ENCODE data around the gene FBXW8.

DNA sequence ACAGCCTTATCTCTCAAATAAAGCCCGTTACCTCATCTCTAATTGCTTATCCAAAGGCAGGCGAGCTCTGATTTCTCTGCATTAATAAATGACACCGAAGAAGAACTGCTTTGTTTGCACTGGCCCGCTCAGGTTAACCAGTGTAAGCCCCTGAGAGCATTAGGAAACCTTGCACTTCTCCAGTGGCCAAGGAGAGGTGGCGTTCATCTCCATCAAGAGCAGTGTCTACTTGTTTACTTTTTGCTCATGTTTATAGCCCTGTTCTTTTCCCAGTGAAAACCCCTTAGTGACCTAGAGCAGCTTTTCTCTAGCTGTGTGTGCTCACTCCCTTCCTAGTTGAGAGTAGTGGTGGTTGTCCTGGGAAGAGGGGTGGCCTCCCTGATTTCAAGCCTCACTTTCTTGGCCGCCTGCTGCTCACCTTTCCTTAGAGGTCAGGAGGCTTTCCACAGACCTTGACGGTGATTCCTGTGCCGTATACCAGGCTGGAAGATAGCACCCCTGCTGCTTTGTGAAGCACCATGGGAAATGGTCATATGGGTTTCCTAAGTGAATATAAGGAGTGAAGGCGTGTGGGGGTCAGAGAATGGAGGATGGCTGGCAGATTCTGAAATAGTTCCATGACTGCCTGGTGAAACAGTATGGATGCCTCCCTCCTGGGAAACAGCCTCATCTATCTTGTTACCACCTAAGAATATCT, 16.6 kb downstream of the FBXW8 start:
- TF ChIP-seq CTCF (conservative IDR thresholded peaks at IDR 0.05 in 1 of 2, IDR thresholded peaks at IDR 0.05 in 1 of 2; ENCODE audit: low read depth in 1 of 2, low read length in 2 of 2) (no peak), EZH2 (IDR thresholded peaks at IDR 0.05; ENCODE audit: low read length, missing control alignments) (no peak)
